Kidney (tissue), 14 donors: ENCODE data around the gene ATAD5. TPM values are rescaled to one million over a fixed set of nuclear protein-coding genes. Genes with fewer than 3 reads are reported as not detected.
"Not testable (repeated sequence)": the region's sequence is repeated elsewhere in the genome, so short reads cannot be mapped to it uniquely, and the experiment has no call there.

Source experiments
- DNase-seq, 5 donors: peaks; one replicate each; pipeline ENCODE4 v3.0.0-alpha.2; 2013 to 2020
- FAIRE-seq: peaks from 2 replicates; lab custom pipeline; 2012; peaks lifted over from hg19 to GRCh38; lab: Jason Lieb, UNC
- H3K27ac ChIP-seq, 2 donors: one replicate each; pipeline ENCODE4 v1.7.0; 2013; ENCODE audit warnings: low read depth in 2 of 2, low read length in 2 of 2, inconsistent platforms in 1 of 2
- H3K27me3 ChIP-seq: one replicate; pipeline ENCODE4 v1.7.1; 2013; ENCODE audit warnings: low read length, inconsistent platforms; ENCODE audit not compliant: control insufficient read depth, insufficient read depth
- H3K36me3 ChIP-seq, 3 donors: one replicate each; pipeline versions ENCODE4 v1.7.0 to v1.7.1; 2013; ENCODE audit warnings: low read length in 3 of 3, control low read depth in 1 of 3, inconsistent platforms in 1 of 3; ENCODE audit not compliant: insufficient read depth in 3 of 3, control insufficient read depth in 2 of 3
- H3K4me1 ChIP-seq, 3 donors: one replicate each; pipeline versions ENCODE4 v1.7.0 to v1.7.1; 2013; ENCODE audit warnings: low read length in 3 of 3, inconsistent platforms in 1 of 3, low read depth in 1 of 3; ENCODE audit not compliant: control insufficient read depth in 2 of 3, insufficient read depth in 2 of 3
- H3K4me3 ChIP-seq, 3 donors: one replicate each; pipeline versions ENCODE4 v1.7.0 to v1.8.1; 2013; ENCODE audit warnings: low read length in 3 of 3, control low read depth in 1 of 3, inconsistent platforms in 1 of 3
- H3K9ac ChIP-seq, 3 donors: one replicate each; pipeline versions ENCODE4 v1.7.0 to v1.7.1; 2013; ENCODE audit warnings: low read length in 3 of 3, control low read depth in 1 of 3, inconsistent platforms in 1 of 3
- H3K9me3 ChIP-seq, 3 donors: one replicate each; pipeline versions ENCODE4 v1.7.0 to v1.7.1; 2013; ENCODE audit warnings: low read length in 3 of 3, control low read depth in 1 of 3, inconsistent platforms in 1 of 3; ENCODE audit not compliant: control insufficient read depth in 2 of 3, insufficient read depth in 1 of 3
- intact Hi-C: fragments of 100-400 bp; cut with DNase I; formaldehyde crosslinking; loops from one replicate; pipeline ENCODE4 v1.11.1; 2022
- polyA plus RNA-seq: library from polyadenylated mRNA; stranded (reverse); fragments of 350-450 nt; fragmentation: Illumina TruSeq; extraction: RNeasy Lipid Tissue Mini Kit (QIAGEN cat#74804); gene quantifications from one replicate; pipeline ENCODE4 v1.2.3, GENCODE V29; 2014; ENCODE audit warnings: low read depth, low replicate concordance; ENCODE audit not compliant: insufficient read depth
- total RNA-seq: library from RNA; stranded (reverse); fragmentation: NEBNext Ultra II Directional; extraction: Animal tissue kit (Norgen Biotek cat#: 25700); gene quantifications from one replicate; pipeline ENCODE4 v1.2.1, GENCODE V29; 2021
- TF ChIP-seq, protein P1 (sequence below): IDR thresholded peaks from 3 replicates; pipeline ENCODE4 v1.5.1; 2012; ENCODE audit warnings: mild to moderate bottlenecking, moderate library complexity, borderline replicate concordance; ENCODE audit not compliant: insufficient read depth; ENCODE audit errors: extremely low read depth
- donor health status: control.
- donor health status: control.
- donor health status: control.
- donor health status: control.
- donor health status: control.
- donor health status: DM: yes; HTN: yes; CAD: no.
- donor health status: Normal renal cell carcinoma (clear cell type).

The ATAD5 gene
- total and polyA plus RNA-seq, 2 donors from 2014 or later: 0.19 to 1.7 TPM

DNA sequence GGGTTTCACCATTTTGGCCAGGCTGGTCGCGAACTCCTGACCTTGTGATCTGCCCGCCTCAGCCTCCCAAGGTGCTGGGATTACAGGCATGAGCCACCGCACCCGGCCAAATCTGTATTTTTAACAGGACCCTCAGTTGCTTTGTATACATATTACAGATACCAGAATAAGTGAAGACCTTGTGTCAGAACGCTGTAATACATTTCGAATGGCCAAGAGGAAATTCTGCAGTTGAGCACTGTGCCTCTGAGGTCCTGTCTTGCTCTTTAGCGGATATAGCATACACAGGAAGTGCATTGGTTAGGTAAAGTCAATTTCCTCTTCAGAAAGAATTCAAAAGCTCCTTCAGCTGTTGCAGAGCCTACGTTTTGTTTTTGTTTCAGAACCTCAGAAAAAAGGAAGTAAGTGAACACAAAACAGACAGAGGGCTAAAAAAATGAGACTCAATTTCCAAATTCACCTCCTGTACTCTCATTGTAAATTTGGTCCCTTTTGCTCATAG is 22.9 kb upstream of the ATAD5 start:
- Histone ChIP-seq H3K4me1 (no peaks in the 10 kb centered on the region), H3K36me3 (peaks cover 0 to 4% (median 0%) of the 10 kb centered on the region in 3 donors), H3K9ac (no peak overlapping the region), H3K27ac (no peak overlapping the region), H3K4me3 (no peak overlapping the region), H3K9me3 (no peaks in the 10 kb centered on the region), H3K27me3 (no peaks in the 10 kb centered on the region)
- intact Hi-C loops: no loop called here
- TF ChIP-seq, protein P1, sequence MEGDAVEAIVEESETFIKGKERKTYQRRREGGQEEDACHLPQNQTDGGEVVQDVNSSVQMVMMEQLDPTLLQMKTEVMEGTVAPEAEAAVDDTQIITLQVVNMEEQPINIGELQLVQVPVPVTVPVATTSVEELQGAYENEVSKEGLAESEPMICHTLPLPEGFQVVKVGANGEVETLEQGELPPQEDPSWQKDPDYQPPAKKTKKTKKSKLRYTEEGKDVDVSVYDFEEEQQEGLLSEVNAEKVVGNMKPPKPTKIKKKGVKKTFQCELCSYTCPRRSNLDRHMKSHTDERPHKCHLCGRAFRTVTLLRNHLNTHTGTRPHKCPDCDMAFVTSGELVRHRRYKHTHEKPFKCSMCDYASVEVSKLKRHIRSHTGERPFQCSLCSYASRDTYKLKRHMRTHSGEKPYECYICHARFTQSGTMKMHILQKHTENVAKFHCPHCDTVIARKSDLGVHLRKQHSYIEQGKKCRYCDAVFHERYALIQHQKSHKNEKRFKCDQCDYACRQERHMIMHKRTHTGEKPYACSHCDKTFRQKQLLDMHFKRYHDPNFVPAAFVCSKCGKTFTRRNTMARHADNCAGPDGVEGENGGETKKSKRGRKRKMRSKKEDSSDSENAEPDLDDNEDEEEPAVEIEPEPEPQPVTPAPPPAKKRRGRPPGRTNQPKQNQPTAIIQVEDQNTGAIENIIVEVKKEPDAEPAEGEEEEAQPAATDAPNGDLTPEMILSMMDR: no peak
- FAIRE-seq (no peak), DNase-seq (no peak)

DNA sequence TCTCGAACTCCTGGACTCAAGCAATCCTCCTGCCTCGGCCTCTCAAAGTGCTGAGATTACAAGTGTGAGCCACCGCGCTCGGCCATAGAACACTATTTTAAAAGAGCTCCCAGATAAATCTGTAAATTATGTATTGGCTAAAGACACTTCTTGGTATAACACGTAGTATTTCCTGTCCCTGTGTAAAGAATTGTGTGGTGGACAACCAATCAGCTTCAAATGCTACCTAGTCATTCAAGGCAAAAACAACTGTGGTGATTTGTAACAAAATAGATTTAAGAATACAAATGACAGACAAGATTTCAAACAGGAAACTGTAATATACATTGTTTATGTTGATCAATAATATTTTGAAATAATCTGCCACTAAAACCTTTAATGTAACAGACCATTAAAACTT is 21.9 kb upstream of the ATAD5 start:
- no peaks in the 10 kb centered on the region for H3K36me3 ChIP-seq
- FAIRE-seq (no peak), DNase-seq (no peak)
- H3K4me3 ChIP-seq: no peak overlapping the region
- H3K9me3 ChIP-seq: no peaks in the 10 kb centered on the region
- no peak overlapping the region for H3K9ac ChIP-seq
- TF ChIP-seq, protein P1: no peak
- no peaks in the 10 kb centered on the region for H3K4me1 ChIP-seq
- no peak overlapping the region for H3K27ac ChIP-seq
- intact Hi-C loops: no loop called here
- no peaks in the 10 kb centered on the region for H3K27me3 ChIP-seq

DNA sequence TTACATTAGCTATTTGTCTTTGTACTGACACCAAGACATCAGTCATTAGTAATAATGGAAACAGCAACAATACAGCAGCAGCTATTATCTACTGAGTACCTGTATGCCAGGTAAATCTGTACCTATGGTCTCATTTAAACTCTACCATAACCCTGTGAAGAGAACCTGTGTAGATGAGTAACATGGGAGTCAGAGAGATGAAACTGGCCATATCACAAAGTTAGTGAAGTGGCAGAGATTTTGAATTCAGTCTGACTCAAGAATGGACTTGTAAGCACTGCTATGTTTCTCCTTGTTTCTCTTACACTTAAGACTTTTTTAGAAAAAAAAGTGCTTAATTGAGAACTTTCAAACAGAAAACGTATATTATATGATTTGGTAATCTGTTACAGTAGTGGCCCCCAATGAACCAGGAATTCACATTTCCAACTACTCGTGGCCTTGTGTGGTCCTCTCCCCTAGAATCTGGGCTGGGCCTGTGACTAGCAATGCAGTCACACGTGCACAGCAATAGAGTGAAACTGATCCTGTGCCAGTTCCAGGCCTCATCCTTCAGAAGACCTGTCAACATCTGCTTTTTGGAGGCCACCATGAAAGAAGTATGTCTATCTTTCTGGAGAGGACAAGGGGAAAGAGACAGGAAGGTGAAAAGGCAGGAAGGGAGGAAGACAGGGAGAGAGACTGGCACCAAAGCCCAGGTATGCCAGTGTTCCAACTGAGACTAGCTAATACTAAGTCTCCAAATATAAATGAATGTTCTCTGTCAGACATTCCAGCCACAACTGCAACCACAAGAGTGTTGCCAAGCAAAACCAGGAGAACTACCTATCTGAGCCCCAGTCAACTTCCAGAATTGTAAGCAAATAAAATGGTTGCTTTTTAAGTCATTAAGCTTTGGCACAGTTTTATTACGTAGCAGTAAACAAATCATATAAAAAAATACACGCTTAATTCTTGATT is 19.3 kb upstream of the ATAD5 start:
- no peaks in the 10 kb centered on the region for H3K4me1 ChIP-seq
- no peak for DNase-seq

DNA sequence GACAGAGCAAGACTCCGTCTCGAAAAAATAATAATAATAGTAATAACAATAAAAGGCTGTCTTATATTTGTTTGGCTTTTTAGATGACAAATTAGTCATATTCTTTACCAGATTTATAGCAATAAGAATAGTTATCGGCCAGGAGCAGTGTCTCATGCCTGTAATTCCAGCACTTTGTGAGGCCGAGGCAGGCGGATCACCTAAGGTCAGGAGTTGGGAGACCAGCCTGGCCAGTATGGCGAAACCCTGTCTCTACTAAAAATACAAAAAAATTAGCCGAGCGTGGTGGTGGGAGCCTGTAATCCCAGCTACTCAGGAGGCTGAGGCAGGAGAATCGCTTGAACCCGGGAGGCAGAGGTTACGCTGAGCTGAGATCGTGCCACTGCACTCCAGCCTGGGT is 17.5 kb upstream of the ATAD5 start:
- intact Hi-C loops, H3K9ac ChIP-seq, DNase-seq, H3K4me3 ChIP-seq, H3K27ac ChIP-seq, H3K9me3 ChIP-seq, H3K27me3 ChIP-seq, H3K4me1 ChIP-seq, FAIRE-seq, H3K36me3 ChIP-seq: not testable (repeated sequence)

More for the DNA sequence above, 19.3 kb upstream of the ATAD5 start:
- TF ChIP-seq, protein P1: no peak
- no peak for FAIRE-seq
- Histone ChIP-seq H3K4me3 (no peak overlapping the region), H3K27me3 (no peaks in the 10 kb centered on the region), H3K9me3 (no peaks in the 10 kb centered on the region), H3K9ac (no peak overlapping the region), H3K27ac (no peak overlapping the region), H3K36me3 (no peaks in the 10 kb centered on the region)
- intact Hi-C loops: no loop called here

DNA sequence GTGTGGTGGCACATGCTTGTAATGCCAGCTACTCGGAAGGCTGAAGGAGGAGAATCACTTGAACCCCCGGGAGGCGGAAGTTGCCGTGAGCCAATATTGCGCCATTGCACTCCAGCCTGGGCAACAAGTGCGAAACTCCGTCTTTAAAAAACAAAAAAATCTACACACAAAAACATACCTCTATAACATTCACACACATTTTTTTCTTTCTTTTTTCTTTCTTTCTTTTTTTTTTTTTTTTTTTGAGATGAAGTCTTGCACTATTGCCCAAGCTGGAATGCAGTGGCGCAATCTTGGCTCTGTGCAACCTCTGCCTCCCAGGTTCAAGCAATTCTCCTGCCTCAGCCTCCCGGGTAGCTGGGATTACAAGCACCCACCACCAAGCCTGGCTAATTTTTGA is 16.9 kb upstream of the ATAD5 start:
- DNase-seq, FAIRE-seq, H3K4me1 ChIP-seq, H3K27ac ChIP-seq, H3K9ac ChIP-seq, intact Hi-C loops, H3K9me3 ChIP-seq, H3K36me3 ChIP-seq, H3K27me3 ChIP-seq, H3K4me3 ChIP-seq: not testable (repeated sequence)
